Fibroblast of the aortic adventitia (primary cell): Measurements from ENCODE around the gene ZNF79. TPM values are rescaled to one million over a fixed set of nuclear protein-coding genes. Genes with fewer than 3 reads are reported as not detected.

Source experiments
- DNase-seq: peaks from one replicate; pipeline ENCODE4 v3.0.0-alpha.2; 2010; ENCODE audit warnings: low read depth
- H3K4me3 ChIP-seq: 2 replicates; pipeline ENCODE4 v1.5.1; 2011; ENCODE audit warnings: low read depth, mild to moderate bottlenecking, control low read depth, low read length, moderate library complexity
- CTCF ChIP-seq: IDR thresholded peaks from 2 replicates; pipeline ENCODE4 v1.5.1; 2011; ENCODE audit warnings: mild to moderate bottlenecking, low read length, control low read depth, inconsistent platforms; ENCODE audit not compliant: insufficient read depth
- total RNA-seq: library from RNA; depleted of rRNA; stranded (reverse); fragments of >200 nt; gene quantifications from 2 replicates; pipeline ENCODE4 v1.2.3, GENCODE V29; 2012; ENCODE audit warnings: low replicate concordance

The ZNF79 gene
- total RNA-seq, 1 donor, result 10.2 TPM

- no peak for TF ChIP-seq CTCF
- no peak for DNase-seq
- no peak overlapping the region for H3K4me3 ChIP-seq
These were observed 14.2 kb downstream of the ZNF79 start for GRCh38 chr9:127438394-127438793.

- no peak for DNase-seq
- no peak overlapping the region for H3K4me3 ChIP-seq
- TF ChIP-seq CTCF, result no peak
These were observed 20.2 kb downstream of the ZNF79 start for GRCh38 chr9:127444283-127444920.

- no peak for TF ChIP-seq CTCF
- H3K4me3 ChIP-seq, result no peak overlapping the region
- peak; percentile 66 for DNase-seq
These were observed 21.0 kb downstream of the ZNF79 start for GRCh38 chr9:127444921-127445850.

GRCh38 chr9:127445851-127446712 lies 21.9 kb downstream of the ZNF79 start:
- H3K4me3 ChIP-seq, result no peak overlapping the region
- no peak for TF ChIP-seq CTCF
- DNase-seq, result peak; percentile 8

GRCh38 chr9:127446713-127447415 lies 22.7 kb downstream of the ZNF79 start:
- no peak for TF ChIP-seq CTCF
- DNase-seq, result no peak
- H3K4me3 ChIP-seq, result no peak overlapping the region
